ENCODE data around the gene HIVEP3.

The HIVEP3 gene

GRCh38 chr1:41640756-41641474 lies 277.8 kb downstream of the HIVEP3 start:
- DNase-seq, result no peak

- no peak for DNase-seq
Observed at GRCh38 chr1:41640141-41640751, 278.5 kb downstream of the HIVEP3 start.

GRCh38 chr1:41639332-41639936 lies 279.3 kb downstream of the HIVEP3 start:
- no peak for DNase-seq

- DNase-seq, result no peak
Observed at GRCh38 chr1:41638086-41639024, 280.4 kb downstream of the HIVEP3 start.

GRCh38 chr1:41637367-41637766 lies 281.4 kb downstream of the HIVEP3 start:
- no peak for DNase-seq

GRCh38 chr1:41633764-41634163 lies 285.0 kb downstream of the HIVEP3 start:
- no peak for DNase-seq

- DNase-seq, result no peak
Observed at GRCh38 chr1:41632781-41633575, 285.7 kb downstream of the HIVEP3 start.

- DNase-seq, result no peak
Observed at GRCh38 chr1:41631971-41632370, 286.8 kb downstream of the HIVEP3 start.

- DNase-seq, result no peak
Observed at GRCh38 chr1:41631154-41631553, 287.6 kb downstream of the HIVEP3 start.

GRCh38 chr1:41629571-41629970 lies 289.2 kb downstream of the HIVEP3 start:
- no peak for DNase-seq

- no peak for DNase-seq
Observed at GRCh38 chr1:41629141-41629540, 289.6 kb downstream of the HIVEP3 start.

GRCh38 chr1:41627491-41628280 lies 291.0 kb downstream of the HIVEP3 start:
- no peak for DNase-seq

- DNase-seq, result no peak
Observed at GRCh38 chr1:41626616-41627375, 291.9 kb downstream of the HIVEP3 start.

- peak; percentile 61 for DNase-seq
Observed at GRCh38 chr1:41626146-41626545, 292.6 kb downstream of the HIVEP3 start.

- no peak for DNase-seq
Observed at GRCh38 chr1:41623736-41624135, 295.0 kb downstream of the HIVEP3 start.

GRCh38 chr1:41622859-41623732 lies 295.6 kb downstream of the HIVEP3 start:
- no peak for DNase-seq

GRCh38 chr1:41622402-41622801 lies 296.3 kb downstream of the HIVEP3 start:
- peak; percentile 21 for DNase-seq

- DNase-seq, result no peak
Observed at GRCh38 chr1:41621791-41622190, 296.9 kb downstream of the HIVEP3 start.

- no peak for DNase-seq
Observed at GRCh38 chr1:41621256-41621655, 297.5 kb downstream of the HIVEP3 start.
